Loucy (cell line): ENCODE measurements around the gene MOK.

ENCODE experiments used
- H2AFZ ChIP-seq: fragments of 200-600 bp; sonication (generic); 2 replicates; pipeline ENCODE4 v1.6.0; 2016; ENCODE audit warnings: antibody characterized with exemption, mild to moderate bottlenecking, low read length, moderate library complexity
- H3F3A ChIP-seq: fragments of 200-600 bp; 2 replicates; pipeline ENCODE4 v1.6.0; 2016; ENCODE audit warnings: antibody characterized with exemption, low read depth, mild to moderate bottlenecking
- H3K27me3 ChIP-seq: fragments of 200-600 bp; sonication (generic); 2 replicates; pipeline ENCODE4 v1.6.1; 2014; ENCODE audit warnings: low read length, mild to moderate bottlenecking; ENCODE audit not compliant: insufficient read depth, poor library complexity, severe bottlenecking
- H3K36me3 ChIP-seq: fragments of 200-600 bp; sonication (generic); 2 replicates; pipeline ENCODE4 v1.6.1; 2016; ENCODE audit warnings: low read length; ENCODE audit not compliant: insufficient read depth
- H3K4me1 ChIP-seq: fragments of 200-600 bp; sonication (generic); 2 replicates; pipeline ENCODE4 v1.5.1; 2014; ENCODE audit warnings: low read length, mild to moderate bottlenecking; ENCODE audit not compliant: insufficient read depth, poor library complexity, severe bottlenecking
- H3K4me2 ChIP-seq: fragments of 200-600 bp; sonication (generic); 2 replicates; pipeline ENCODE4 v1.6.0; 2014; ENCODE audit warnings: antibody characterized with exemption, low read length, low read depth, mild to moderate bottlenecking; ENCODE audit not compliant: poor library complexity, severe bottlenecking
- H3K4me3 ChIP-seq: fragments of 200-600 bp; sonication (generic); 2 replicates; pipeline ENCODE4 v1.5.1; 2014; ENCODE audit warnings: low read length, mild to moderate bottlenecking, mixed read lengths; ENCODE audit not compliant: poor library complexity, severe bottlenecking
- H3K79me2 ChIP-seq: fragments of 200-600 bp; sonication (generic); 2 replicates; pipeline ENCODE4 v1.6.1; 2014; ENCODE audit warnings: low read length; ENCODE audit not compliant: insufficient read depth
- H3K9ac ChIP-seq: fragments of 200-600 bp; sonication (generic); 2 replicates; pipeline ENCODE4 v1.6.0; 2014; ENCODE audit warnings: mild to moderate bottlenecking, low read depth, low read length, moderate library complexity; ENCODE audit not compliant: poor library complexity, severe bottlenecking
- H3K9me2 ChIP-seq: fragments of 200-600 bp; sonication (generic); replicated peaks from 2 replicates; pipeline ENCODE4 v1.6.1; 2016; ENCODE audit warnings: low read depth, low read length, mixed read lengths
- H3K9me3 ChIP-seq: fragments of 200-600 bp; sonication (generic); 2 replicates; pipeline ENCODE4 v1.6.1; 2014; ENCODE audit warnings: mild to moderate bottlenecking, antibody characterized with exemption, low read length, low read depth; ENCODE audit not compliant: insufficient read depth
- H4K20me1 ChIP-seq: fragments of 200-600 bp; sonication (generic); 2 replicates; pipeline ENCODE4 v1.6.0; 2014; ENCODE audit warnings: antibody characterized with exemption, low read length, mild to moderate bottlenecking; ENCODE audit not compliant: insufficient read depth, poor library complexity, severe bottlenecking
- CTCF ChIP-seq: fragments of 200-600 bp; sonication (generic); conservative IDR thresholded peaks from 2 replicates; pipeline ENCODE4 v1.5.1; 2014; ENCODE audit warnings: mild to moderate bottlenecking, antibody characterized with exemption, low read length
- EZH2phosphoT487 ChIP-seq: fragments of 200-600 bp; IDR thresholded peaks from 2 replicates; pipeline ENCODE4 v1.6.1; 2018; ENCODE audit warnings: antibody characterized with exemption, mild to moderate bottlenecking, moderate library complexity, borderline replicate concordance

Gene MOK

GRCh38 chr14:102196039-102196901 is 108.7 kb downstream of the MOK start:
- Histone ChIP-seq H4K20me1 (peaks cover 30% of the 10 kb centered on the region), H3K36me3 (peaks cover 59% of the 10 kb centered on the region; the same call in 1 of the 2 replicates), H3K4me2 (no peak overlapping the region), H3K4me3 (no peak overlapping the region), H3K9ac (no peak overlapping the region), H3K4me1 (peaks cover 5% of the 10 kb centered on the region), H3K27me3 (no peaks in the 10 kb centered on the region), H2AFZ (no peak overlapping the region), H3K9me2 (no peaks in the 10 kb centered on the region), H3F3A (no peaks in the 10 kb centered on the region), H3K79me2 (peaks cover 26% of the 10 kb centered on the region), H3K9me3 (no peaks in the 10 kb centered on the region)
- no peak for TF ChIP-seq EZH2phosphoT487
- no peak for TF ChIP-seq CTCF

DNA sequence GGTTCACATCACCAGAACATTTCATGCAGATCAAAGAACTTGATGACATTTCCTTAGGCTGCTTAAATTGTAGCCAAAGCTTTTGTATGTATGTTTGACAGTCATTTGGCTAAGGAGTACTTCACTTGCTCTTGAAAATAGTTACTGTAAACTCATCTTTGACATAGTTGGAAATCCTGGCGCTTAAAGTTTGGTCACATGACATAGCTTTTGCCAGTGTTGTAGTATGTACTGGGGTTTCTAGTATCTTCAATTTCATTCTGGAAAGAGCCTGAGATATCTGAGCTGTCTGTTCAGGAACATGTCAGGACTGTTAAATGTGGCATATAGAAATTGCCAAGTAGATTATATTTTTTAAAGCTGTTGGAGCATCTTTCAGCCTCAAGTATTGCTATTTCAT is 109.5 kb downstream of the MOK start:
- H3F3A ChIP-seq: no peaks in the 10 kb centered on the region
- no peak overlapping the region for H3K9ac ChIP-seq
- no peaks in the 10 kb centered on the region for H3K27me3 ChIP-seq
- no peaks in the 10 kb centered on the region for H3K9me3 ChIP-seq
- no peak overlapping the region for H2AFZ ChIP-seq
- peaks cover 6% of the 10 kb centered on the region for H3K4me1 ChIP-seq
- no peak overlapping the region for H3K4me2 ChIP-seq
- no peaks in the 10 kb centered on the region for H3K9me2 ChIP-seq
- H4K20me1 ChIP-seq: peaks cover 28% of the 10 kb centered on the region
- H3K79me2 ChIP-seq: peaks cover 31% of the 10 kb centered on the region
- H3K36me3 ChIP-seq: peaks cover 59% of the 10 kb centered on the region; the same call in 1 of the 2 replicates
- H3K4me3 ChIP-seq: no peak overlapping the region
- TF ChIP-seq EZH2phosphoT487 (no peak), CTCF (no peak)

- Histone ChIP-seq H3K36me3 (peaks cover 55% of the 10 kb centered on the region; the same call in 1 of the 2 replicates), H3K4me1 (peaks cover 6% of the 10 kb centered on the region), H4K20me1 (peaks cover 30% of the 10 kb centered on the region), H3F3A (no peaks in the 10 kb centered on the region), H3K79me2 (peaks cover 37% of the 10 kb centered on the region), H3K4me3 (no peak overlapping the region), H3K9me3 (no peaks in the 10 kb centered on the region), H3K9ac (no peak overlapping the region), H3K9me2 (no peaks in the 10 kb centered on the region), H2AFZ (no peak overlapping the region), H3K4me2 (no peak overlapping the region), H3K27me3 (no peaks in the 10 kb centered on the region)
- TF ChIP-seq CTCF (no peak), EZH2phosphoT487 (no peak)
Observed at GRCh38 chr14:102194856-102195255, 110.1 kb downstream of the MOK start.
